Stimulated activated naive B cell treated with anti-CD40 and anti-IgM and Interleukin-4, amounts not matched to agents 10 μg/mL and 1 μg/mL and 100 μg/mL, for 72 hours (primary cell): ENCODE data around the gene PPP1R9A.

Experiments used
- ATAC-seq, 2 donors: fragments of 150-1000 bp; cut with Tn5 transposase; replicated peaks; 2 replicates each; pipeline ENCODE4 v1.10.0; 2021; ENCODE audit warnings: moderate library complexity in 1 of 2
- DNase-seq: peaks from one replicate; pipeline ENCODE4 v3.0.0; 2021
- H3K27ac Mint-ChIP-seq: one replicate; pipeline ENCODE4 v1.8.0; 2022; ENCODE audit warnings: mild to moderate bottlenecking, mixed read lengths
- H3K27me3 Mint-ChIP-seq, 2 donors: one replicate each; pipeline ENCODE4 v1.8.0; 2022; ENCODE audit warnings: mixed read lengths in 2 of 2
- H3K36me3 Mint-ChIP-seq, 2 donors: one replicate each; pipeline ENCODE4 v1.8.0; 2022; ENCODE audit warnings: mixed read lengths in 2 of 2, mild to moderate bottlenecking in 1 of 2
- H3K4me1 Mint-ChIP-seq, 2 donors: one replicate each; pipeline ENCODE4 v1.8.0; 2022; ENCODE audit warnings: mixed read lengths in 2 of 2, mild to moderate bottlenecking in 1 of 2
- H3K4me3 Mint-ChIP-seq, 2 donors: one replicate each; pipeline ENCODE4 v1.8.0; 2022; ENCODE audit warnings: mild to moderate bottlenecking in 2 of 2, mixed read lengths in 2 of 2, moderate library complexity in 1 of 2
- H3K9me3 Mint-ChIP-seq, 2 donors: one replicate each; pipeline ENCODE4 v1.8.0; 2022; ENCODE audit warnings: mixed read lengths in 2 of 2, mild to moderate bottlenecking in 1 of 2

Gene PPP1R9A

DNA sequence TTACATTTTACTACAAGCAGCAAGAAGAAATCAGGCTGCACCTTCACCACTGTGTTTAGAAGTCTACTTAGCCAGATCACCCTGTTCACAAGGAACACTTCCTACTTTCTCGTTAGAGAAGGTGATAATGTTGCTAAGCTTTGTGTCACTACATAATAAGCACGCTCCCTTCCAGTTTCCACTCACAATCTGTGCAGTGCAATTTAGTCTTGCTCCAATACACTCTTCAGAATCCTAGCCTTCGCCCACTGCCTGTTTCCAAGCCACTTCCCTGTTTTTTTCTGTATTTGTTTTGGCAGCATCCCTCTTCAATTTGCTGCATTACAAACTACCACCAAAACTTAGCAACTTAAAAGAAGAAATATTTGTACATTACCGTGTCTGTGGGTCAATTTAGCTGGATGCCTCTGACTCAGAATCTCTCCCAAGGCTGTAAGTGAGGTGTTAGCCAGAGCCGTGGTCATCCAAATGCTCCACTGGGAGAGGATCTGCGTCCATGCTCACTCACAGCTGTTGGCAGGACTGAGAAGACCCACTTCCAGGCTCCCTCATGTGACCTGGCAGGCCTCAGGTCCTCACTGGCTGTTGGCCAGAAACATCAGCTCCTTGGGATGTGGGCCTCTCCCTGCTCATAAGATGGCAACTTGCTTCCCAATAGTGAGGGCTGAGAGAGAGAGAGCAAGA, 306.6 kb downstream of the PPP1R9A start:
- Mint-ChIP-seq H3K4me3 (no peak overlapping the region), H3K9me3 (peaks cover 0 to 5% of the 10 kb centered on the region in 2 donors), H3K27ac (no peak overlapping the region), H3K4me1 (no peaks in the 10 kb centered on the region), H3K36me3 (peaks cover 0 to 5% of the 10 kb centered on the region in 2 donors), H3K27me3 (no peaks in the 10 kb centered on the region)
- DNase-seq (no peak), ATAC-seq (no peak)

DNA sequence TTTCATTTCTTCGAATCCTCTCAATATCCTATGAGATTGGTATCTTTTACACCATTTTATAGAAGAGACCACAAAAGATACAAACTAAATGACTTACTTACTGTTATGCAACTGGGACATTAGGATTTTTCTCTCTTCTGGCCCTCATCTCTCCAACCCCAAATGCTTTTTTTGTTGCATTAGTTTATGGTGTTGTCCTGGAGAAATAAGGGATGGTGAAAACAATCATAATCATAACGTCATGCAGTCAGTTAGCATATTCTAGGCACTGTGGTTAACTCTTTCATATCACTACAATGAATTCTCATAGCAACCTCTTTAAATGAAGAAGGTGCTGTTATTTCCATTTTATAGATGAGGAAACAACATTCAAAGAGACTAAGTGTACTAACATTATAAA, 312.3 kb downstream of the PPP1R9A start:
- no peaks in the 10 kb centered on the region for H3K36me3 Mint-ChIP-seq
- DNase-seq (no peak), ATAC-seq (no peak)
- H3K9me3 Mint-ChIP-seq, result peaks cover 0 to 5% of the 10 kb centered on the region in 2 donors
- no peak overlapping the region for H3K4me3 Mint-ChIP-seq
- H3K27me3 Mint-ChIP-seq, result no peaks in the 10 kb centered on the region
- H3K4me1 Mint-ChIP-seq, result no peaks in the 10 kb centered on the region
- H3K27ac Mint-ChIP-seq, result no peak overlapping the region

DNA sequence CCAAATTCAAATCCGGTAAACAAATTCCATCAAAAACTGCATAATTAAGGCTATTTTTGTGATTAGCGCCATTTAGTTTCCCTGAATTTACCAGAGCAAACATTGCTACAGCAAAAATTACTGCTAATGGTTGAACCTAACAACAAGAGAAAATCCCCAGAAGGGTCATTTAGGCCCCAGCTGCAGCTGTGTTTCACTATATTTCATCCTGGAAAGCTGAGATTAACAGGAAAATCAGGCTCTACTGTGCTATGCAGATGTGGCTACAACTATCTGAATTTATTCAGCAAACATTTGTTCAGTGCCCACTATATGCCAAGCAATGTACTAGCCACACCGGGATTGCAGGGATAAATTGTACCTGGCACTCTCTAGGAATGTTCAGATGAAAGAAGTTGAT, 312.9 kb downstream of the PPP1R9A start:
- Mint-ChIP-seq H3K27me3 (no peaks in the 10 kb centered on the region), H3K36me3 (no peaks in the 10 kb centered on the region), H3K9me3 (peaks cover 0 to 5% of the 10 kb centered on the region in 2 donors)

DNA sequence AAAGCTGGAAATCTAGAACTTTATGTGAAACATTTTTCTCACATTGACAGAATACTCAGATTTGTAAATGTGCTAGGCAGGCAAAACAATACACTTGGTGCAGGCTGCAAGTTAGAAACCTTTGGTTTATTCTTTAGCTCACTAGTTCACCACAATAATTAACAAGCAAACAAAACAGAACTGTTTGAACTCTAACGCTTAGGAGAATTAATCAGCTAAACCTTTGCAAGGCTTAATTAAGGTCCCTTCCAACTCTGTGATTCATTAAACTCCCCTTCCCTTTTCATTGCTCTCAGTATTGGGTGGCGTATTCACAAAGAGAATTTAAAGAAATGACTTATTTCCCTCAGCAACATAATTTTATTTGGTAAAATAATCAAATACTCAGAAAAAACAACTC, 317.9 kb downstream of the PPP1R9A start:
- H3K27ac Mint-ChIP-seq, result no peak overlapping the region
- no peaks in the 10 kb centered on the region for H3K4me1 Mint-ChIP-seq
- no peak for DNase-seq
- H3K9me3 Mint-ChIP-seq, result peaks cover 0 to 2% of the 10 kb centered on the region in 2 donors
- H3K27me3 Mint-ChIP-seq, result no peaks in the 10 kb centered on the region
- no peak overlapping the region for H3K4me3 Mint-ChIP-seq
- no peak for ATAC-seq
- H3K36me3 Mint-ChIP-seq, result no peaks in the 10 kb centered on the region

More for the DNA sequence above, 312.9 kb downstream of the PPP1R9A start:
- Mint-ChIP-seq H3K4me3 (no peak overlapping the region), H3K4me1 (no peaks in the 10 kb centered on the region), H3K27ac (no peak overlapping the region)
- DNase-seq, result no peak
- ATAC-seq, result no peak

DNA sequence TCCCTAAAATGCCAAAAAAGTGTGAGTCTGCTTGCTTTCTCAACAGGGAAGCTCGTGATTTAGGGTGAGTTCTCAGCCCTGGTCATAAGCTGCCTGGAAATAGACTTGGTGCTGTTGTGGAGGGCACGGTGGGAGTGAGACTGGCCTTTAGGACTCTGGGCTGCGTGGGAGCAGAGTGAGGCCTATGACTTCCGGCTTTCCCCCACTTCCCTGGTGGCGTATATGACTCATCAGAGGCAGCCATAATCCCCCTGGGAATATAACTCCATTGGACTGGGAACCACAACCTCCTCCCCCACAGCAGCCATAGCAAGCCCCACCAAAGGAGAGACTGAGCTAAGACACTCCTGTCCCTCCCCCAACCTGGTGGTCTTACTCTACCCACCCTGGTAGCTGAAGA, 321.9 kb downstream of the PPP1R9A start:
- no peak for ATAC-seq
- Mint-ChIP-seq H3K27me3 (no peaks in the 10 kb centered on the region), H3K4me1 (no peaks in the 10 kb centered on the region), H3K27ac (no peak overlapping the region), H3K36me3 (peaks cover 0 to 2% of the 10 kb centered on the region in 2 donors), H3K9me3 (peaks cover 0 to 2% of the 10 kb centered on the region in 2 donors), H3K4me3 (no peak overlapping the region)
- no peak for DNase-seq

DNA sequence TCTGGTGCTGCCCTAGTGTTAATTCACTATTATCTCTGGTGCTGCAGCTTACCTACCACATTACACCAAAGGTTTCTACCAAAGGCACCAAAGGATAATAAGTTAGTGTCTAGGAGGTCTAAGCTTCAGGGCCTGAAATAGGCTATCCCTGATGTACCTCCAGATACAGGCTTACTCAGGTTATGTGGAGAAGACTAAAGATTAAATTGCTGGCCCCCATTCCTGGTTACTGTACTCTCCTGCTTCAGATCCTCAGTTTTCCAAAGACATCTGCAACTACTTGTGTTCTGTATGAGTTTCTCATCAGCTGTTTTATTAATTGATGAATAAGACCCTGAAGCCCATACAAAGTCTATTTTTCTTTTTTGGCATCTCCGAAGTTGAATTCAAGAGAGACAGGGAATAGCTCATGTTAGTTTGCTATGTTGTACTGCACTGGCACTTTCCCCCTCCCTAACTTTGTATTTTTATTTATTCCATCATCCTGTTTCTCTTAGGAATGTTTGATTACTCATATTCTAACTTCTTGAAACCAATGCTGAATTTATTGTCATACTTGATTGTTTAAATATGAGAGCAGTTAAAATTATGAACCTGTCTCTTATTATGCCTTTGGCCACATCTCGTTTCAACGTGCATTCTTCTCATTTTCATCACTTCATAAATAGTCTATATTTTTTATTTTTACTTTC, 331.0 kb downstream of the PPP1R9A start:
- H3K36me3 Mint-ChIP-seq, result no peaks in the 10 kb centered on the region
- H3K4me1 Mint-ChIP-seq, result no peaks in the 10 kb centered on the region
- H3K9me3 Mint-ChIP-seq, result peaks cover 3 to 4% of the 10 kb centered on the region in 2 donors
- H3K4me3 Mint-ChIP-seq, result no peak overlapping the region
- no peaks in the 10 kb centered on the region for H3K27me3 Mint-ChIP-seq
- no peak for DNase-seq
- ATAC-seq, result no peak
- no peak overlapping the region for H3K27ac Mint-ChIP-seq

DNA sequence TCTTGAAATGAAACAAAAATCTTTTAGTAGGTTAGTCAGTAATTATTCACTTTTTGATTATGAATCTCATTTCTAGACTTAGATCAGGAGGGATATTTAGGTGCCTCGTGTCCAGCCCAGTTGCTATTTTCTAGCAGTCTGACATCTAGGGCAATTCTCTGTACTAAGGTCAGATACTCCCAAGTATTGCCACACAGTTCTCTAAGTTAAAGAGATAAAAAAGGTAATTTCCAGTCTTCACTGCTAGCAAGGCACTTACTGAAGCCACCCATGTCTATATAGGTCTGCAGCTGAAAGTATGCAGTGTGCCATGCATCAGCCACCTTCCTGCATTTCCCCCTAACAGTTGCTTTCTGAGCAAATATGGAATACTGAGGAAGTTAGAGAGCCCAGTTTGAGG, 333.5 kb downstream of the PPP1R9A start:
- Mint-ChIP-seq H3K27me3 (no peaks in the 10 kb centered on the region), H3K9me3 (no peaks in the 10 kb centered on the region), H3K27ac (no peak overlapping the region), H3K4me1 (no peaks in the 10 kb centered on the region), H3K4me3 (no peak overlapping the region), H3K36me3 (no peaks in the 10 kb centered on the region)
- DNase-seq, result no peak
- no peak for ATAC-seq

DNA sequence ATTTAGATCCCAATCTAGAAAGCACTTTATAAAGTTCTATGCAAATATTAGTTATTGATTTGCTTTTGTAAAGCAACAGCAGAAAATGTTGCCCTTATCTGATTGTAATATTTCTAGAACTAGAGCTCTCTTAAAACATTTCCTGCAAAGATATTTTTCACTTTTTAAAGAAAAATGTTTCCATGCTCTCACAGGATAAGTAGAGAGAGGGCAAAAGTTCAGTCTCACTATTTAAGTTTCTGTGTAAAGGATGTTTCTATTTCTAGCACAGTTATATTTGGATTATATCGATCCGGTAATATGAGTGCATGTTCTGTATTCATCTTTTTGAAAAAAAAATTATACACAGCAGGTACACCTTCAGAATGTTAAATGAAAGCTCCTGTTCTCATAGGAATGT, 334.9 kb downstream of the PPP1R9A start:
- ATAC-seq (no peak), DNase-seq (no peak)
- no peak overlapping the region for H3K4me3 Mint-ChIP-seq
- H3K4me1 Mint-ChIP-seq, result peaks cover 0 to 1% of the 10 kb centered on the region in 2 donors
- no peak overlapping the region for H3K27ac Mint-ChIP-seq
- H3K9me3 Mint-ChIP-seq, result no peaks in the 10 kb centered on the region
- no peaks in the 10 kb centered on the region for H3K36me3 Mint-ChIP-seq
- no peaks in the 10 kb centered on the region for H3K27me3 Mint-ChIP-seq

DNA sequence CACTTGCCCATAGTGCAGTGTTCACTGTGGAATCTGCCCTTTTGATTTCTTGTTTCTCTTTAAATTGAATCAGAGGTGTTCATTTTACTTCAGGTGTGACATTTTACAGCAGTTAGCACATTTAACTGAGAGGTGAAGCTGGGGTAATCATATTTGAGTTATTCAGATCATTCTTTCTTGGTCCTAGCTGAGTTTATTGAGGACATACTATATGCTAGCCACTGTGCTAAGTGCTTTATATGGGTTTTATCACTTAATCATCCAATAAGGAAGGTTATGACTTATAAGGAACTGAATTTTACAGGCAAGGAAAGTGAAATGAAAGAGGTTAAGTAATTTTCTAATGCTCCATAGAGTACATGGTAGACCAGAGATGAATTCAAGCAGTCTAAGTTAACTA, 337.2 kb downstream of the PPP1R9A start:
- no peak for ATAC-seq
- no peaks in the 10 kb centered on the region for H3K36me3 Mint-ChIP-seq
- H3K4me3 Mint-ChIP-seq, result no peak overlapping the region

DNA sequence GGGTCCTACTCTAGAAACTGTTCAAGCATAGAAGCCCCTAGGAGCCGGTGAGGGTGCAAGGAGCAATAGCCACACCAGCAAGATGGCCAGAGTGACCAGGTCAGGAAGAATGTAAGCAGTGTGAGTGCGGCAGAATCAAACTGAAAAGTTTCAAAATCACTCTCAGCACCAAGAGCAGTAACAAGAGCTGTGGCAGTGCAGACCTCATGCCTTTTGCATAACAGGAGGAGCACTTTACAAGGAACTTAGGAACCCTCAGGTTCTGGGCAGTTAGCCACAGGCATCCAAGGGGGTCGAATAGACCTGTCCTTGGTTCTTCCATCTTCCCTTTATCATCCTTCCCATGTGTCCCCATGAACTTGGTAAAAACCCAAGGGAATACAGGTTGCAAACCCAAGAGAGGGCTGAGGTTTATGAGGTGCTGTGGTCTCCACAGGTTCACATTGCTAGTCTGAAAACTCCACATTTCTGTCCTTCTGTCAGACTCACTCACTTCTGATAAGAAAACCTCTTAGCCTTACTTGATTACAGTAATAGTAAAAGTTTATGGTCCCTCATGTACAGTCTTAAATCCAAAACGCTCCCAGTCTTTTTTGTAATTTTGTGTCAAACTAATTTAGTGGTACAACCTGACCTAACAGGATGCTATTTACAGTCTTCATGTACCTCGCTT, 338.6 kb downstream of the PPP1R9A start:
- Mint-ChIP-seq H3K4me3 (no peak overlapping the region), H3K4me1 (peaks cover 0 to 1% of the 10 kb centered on the region in 2 donors), H3K9me3 (no peaks in the 10 kb centered on the region), H3K27me3 (no peaks in the 10 kb centered on the region), H3K36me3 (no peaks in the 10 kb centered on the region), H3K27ac (no peak overlapping the region)
- ATAC-seq (no peak), DNase-seq (no peak)

More for the DNA sequence above, 337.2 kb downstream of the PPP1R9A start:
- H3K27me3 Mint-ChIP-seq, result no peaks in the 10 kb centered on the region
- no peak for DNase-seq
- H3K27ac Mint-ChIP-seq, result no peak overlapping the region
- no peaks in the 10 kb centered on the region for H3K9me3 Mint-ChIP-seq
- peaks cover 0 to 1% of the 10 kb centered on the region in 2 donors for H3K4me1 Mint-ChIP-seq

DNA sequence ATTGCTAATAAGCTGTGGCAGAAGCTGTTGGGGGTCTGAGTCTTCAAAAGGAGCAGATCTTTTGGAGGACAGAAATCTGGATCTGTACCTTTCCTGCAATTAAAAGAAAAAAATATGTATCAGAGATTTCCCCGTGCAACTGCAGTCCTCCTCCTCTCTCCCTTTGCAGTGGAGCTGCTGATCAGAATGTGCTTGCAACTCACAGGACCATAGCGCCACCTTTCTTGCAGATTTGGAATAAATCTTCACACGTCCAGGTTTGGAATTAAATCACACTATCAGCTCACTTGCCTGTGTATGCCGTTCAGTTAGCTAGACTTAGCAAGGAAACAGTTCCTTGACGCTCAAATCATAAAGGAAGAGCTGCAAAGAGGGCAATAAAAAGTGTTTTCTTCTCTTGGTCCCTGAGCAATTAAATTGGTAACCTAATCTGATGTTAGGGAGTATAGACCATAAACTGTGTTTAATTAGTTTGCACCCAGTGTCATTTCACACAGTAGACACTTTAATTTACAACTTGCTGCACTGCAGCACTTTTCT, 339.5 kb downstream of the PPP1R9A start:
- H3K36me3 Mint-ChIP-seq, result no peaks in the 10 kb centered on the region
- H3K27ac Mint-ChIP-seq, result no peak overlapping the region
- DNase-seq (peak; percentile 10), ATAC-seq (peak; percentile 53 to 71)
- peaks cover 0 to 1% of the 10 kb centered on the region in 2 donors for H3K4me1 Mint-ChIP-seq
- H3K4me3 Mint-ChIP-seq, result no peak overlapping the region
- H3K27me3 Mint-ChIP-seq, result no peaks in the 10 kb centered on the region
- H3K9me3 Mint-ChIP-seq, result no peaks in the 10 kb centered on the region

DNA sequence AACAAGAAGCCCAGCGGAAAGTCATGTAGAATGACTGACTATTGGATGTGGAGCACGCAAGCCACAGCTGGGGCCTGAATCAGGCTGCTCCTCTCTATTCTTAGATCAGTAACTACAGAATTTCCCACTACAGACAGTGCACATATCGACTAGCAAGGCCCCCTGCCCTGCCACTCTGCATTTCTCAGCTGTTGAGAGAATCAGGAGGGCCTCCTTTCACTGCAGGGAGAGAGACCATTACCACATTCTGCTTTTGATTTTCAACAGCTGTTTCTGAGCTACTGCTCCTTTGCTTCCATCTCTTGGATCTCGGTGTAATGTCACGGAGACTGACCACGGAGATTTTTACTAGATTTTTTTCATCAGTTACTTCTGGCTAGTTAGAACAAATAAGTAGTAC, 343.2 kb downstream of the PPP1R9A start:
- no peaks in the 10 kb centered on the region for H3K36me3 Mint-ChIP-seq
- peaks cover 0 to 1% of the 10 kb centered on the region in 2 donors for H3K4me1 Mint-ChIP-seq
- DNase-seq, result no peak
- H3K9me3 Mint-ChIP-seq, result no peaks in the 10 kb centered on the region
- H3K4me3 Mint-ChIP-seq, result no peak overlapping the region
- no peaks in the 10 kb centered on the region for H3K27me3 Mint-ChIP-seq
- no peak for ATAC-seq
- H3K27ac Mint-ChIP-seq, result no peak overlapping the region

DNA sequence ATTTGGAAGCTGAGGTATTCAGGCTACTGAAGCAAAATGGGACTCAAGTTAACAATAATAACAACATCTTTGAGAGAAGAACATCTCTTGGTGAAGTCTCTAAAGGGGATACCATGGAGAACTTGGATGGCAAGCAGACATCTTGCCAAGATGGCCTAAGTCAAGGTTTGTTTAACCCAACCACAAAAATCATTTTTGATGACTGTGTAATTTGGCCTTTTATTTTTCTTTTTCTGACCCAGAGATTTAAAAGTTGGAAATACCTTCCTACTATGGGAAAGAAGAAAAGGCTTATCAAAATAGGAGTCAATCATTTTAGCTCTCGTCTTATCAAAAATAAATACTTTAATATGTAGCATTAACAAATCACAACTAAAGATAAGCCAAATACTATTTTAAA, 344.6 kb downstream of the PPP1R9A start:
- no peak for ATAC-seq
- Mint-ChIP-seq H3K9me3 (no peaks in the 10 kb centered on the region), H3K4me3 (no peak overlapping the region), H3K4me1 (no peaks in the 10 kb centered on the region), H3K27ac (no peak overlapping the region), H3K27me3 (no peaks in the 10 kb centered on the region), H3K36me3 (no peaks in the 10 kb centered on the region)
- no peak for DNase-seq

DNA sequence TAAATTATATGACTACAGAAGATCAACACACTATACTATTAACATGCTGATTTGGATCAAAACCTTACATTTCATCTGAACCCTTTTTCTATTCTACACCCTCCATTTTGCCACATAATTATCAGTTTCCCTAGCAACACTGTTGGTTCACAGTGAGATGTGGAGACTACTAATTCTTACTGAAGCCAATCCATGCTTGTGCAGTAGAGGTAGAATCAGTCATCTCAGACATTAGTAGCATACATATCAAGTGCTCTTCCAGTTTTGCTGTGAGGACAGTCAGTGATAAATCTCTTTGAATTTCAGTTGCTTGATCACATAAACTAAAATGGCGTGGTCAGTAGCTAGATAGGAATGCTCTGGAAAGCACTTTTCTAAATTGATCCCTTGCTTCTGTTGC, 346.6 kb downstream of the PPP1R9A start:
- Mint-ChIP-seq H3K9me3 (no peaks in the 10 kb centered on the region), H3K27ac (no peak overlapping the region), H3K4me3 (no peak overlapping the region), H3K36me3 (no peaks in the 10 kb centered on the region), H3K27me3 (no peaks in the 10 kb centered on the region), H3K4me1 (no peaks in the 10 kb centered on the region)
- ATAC-seq (no peak), DNase-seq (no peak)

DNA sequence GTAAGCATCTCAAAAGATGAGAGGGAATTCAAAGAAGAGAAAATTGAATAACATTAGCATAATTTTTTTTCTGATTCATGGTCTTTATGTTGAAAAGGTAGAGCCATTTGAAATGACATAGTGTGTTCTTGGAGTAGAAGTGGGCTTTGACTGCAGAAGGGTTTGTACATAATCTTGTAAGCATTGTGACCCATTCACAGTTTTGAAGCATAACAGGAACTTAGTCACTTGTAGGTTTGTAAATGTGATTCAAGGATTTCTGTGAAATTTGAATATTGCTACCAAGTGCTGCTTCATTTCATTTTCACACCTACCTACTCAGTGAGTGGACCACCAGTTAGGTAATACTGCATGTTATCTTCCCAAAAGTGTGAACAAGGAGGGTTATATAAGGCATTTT, 348.3 kb downstream of the PPP1R9A start:
- no peak overlapping the region for H3K27ac Mint-ChIP-seq
- no peaks in the 10 kb centered on the region for H3K9me3 Mint-ChIP-seq
- no peak overlapping the region for H3K4me3 Mint-ChIP-seq
- H3K27me3 Mint-ChIP-seq, result no peaks in the 10 kb centered on the region
- H3K36me3 Mint-ChIP-seq, result no peaks in the 10 kb centered on the region
- DNase-seq (no peak), ATAC-seq (no peak)
- no peaks in the 10 kb centered on the region for H3K4me1 Mint-ChIP-seq
